Neural progenitor cell (in vitro differentiated cells): ENCODE results near the gene MAPK9. TPM values are rescaled to one million over a fixed set of nuclear protein-coding genes. Genes with fewer than 3 reads are reported as not detected.

Experiments used
- DNase-seq: peaks from one replicate; pipeline ENCODE4 v3.0.0-alpha.2; 2016; ENCODE audit warnings: low spot score
- H2AFZ ChIP-seq: fragments of 200-600 bp; sonication (generic); replicated peaks from 2 replicates; pipeline ENCODE4 v1.6.1; 2016; ENCODE audit warnings: antibody characterized with exemption
- H3F3A ChIP-seq: fragments of 200-600 bp; sonication (generic); 2 replicates; pipeline ENCODE4 v1.6.1; 2016; ENCODE audit warnings: antibody characterized with exemption, low read depth
- H3K27ac ChIP-seq: fragments of 200-600 bp; sonication (generic); 2 replicates; pipeline ENCODE4 v1.5.1; 2016; ENCODE audit warnings: mild to moderate bottlenecking
- H3K27me3 ChIP-seq: fragments of 200-600 bp; sonication (generic); 2 replicates; pipeline ENCODE4 v1.6.1; 2016; ENCODE audit warnings: mild to moderate bottlenecking, moderate library complexity
- H3K36me3 ChIP-seq: fragments of 200-600 bp; sonication (generic); 2 replicates; pipeline ENCODE4 v1.5.1; 2016
- H3K4me1 ChIP-seq: fragments of 200-600 bp; sonication (generic); 2 replicates; pipeline ENCODE4 v1.6.1; 2016; ENCODE audit warnings: mixed run types
- H3K4me2 ChIP-seq: fragments of 200-600 bp; sonication (generic); 2 replicates; pipeline ENCODE4 v1.6.1; 2016
- H3K4me3 ChIP-seq: fragments of 200-600 bp; sonication (generic); 2 replicates; pipeline ENCODE4 v1.5.1; 2016
- H3K79me2 ChIP-seq: fragments of 200-600 bp; sonication (generic); 2 replicates; pipeline ENCODE4 v1.6.1; 2016; ENCODE audit warnings: low read depth
- H3K9ac ChIP-seq: fragments of 200-600 bp; sonication (generic); 2 replicates; pipeline ENCODE4 v1.6.1; 2016
- H3K9me3 ChIP-seq: fragments of 200-600 bp; sonication (generic); 2 replicates; pipeline ENCODE4 v1.5.1; 2016; ENCODE audit warnings: low read depth
- H4K20me1 ChIP-seq: fragments of 200-600 bp; sonication (generic); 2 replicates; pipeline ENCODE4 v1.6.1; 2016; ENCODE audit warnings: low read depth
- H3K27ac Mint-ChIP-seq: 3 replicates; pipeline ENCODE4 v1.8.0; 2021; ENCODE audit warnings: mixed read lengths
- H3K27me3 Mint-ChIP-seq: 2 replicates; pipeline ENCODE4 v1.8.0; 2022; ENCODE audit warnings: low read depth, mild to moderate bottlenecking, inconsistent platforms, moderate library complexity, mixed read lengths; ENCODE audit not compliant: insufficient read depth
- H3K36me3 Mint-ChIP-seq: 3 replicates; pipeline ENCODE4 v1.8.0; 2021; ENCODE audit warnings: mixed read lengths
- H3K4me1 Mint-ChIP-seq: 3 replicates; pipeline ENCODE4 v1.8.0; 2021; ENCODE audit warnings: mixed read lengths
- H3K4me3 Mint-ChIP-seq: 3 replicates; pipeline ENCODE4 v1.8.0; 2021; ENCODE audit warnings: mild to moderate bottlenecking, moderate library complexity, mixed read lengths
- H3K9me3 Mint-ChIP-seq: 3 replicates; pipeline ENCODE4 v1.8.0; 2020; ENCODE audit warnings: mixed read lengths
- CTCF ChIP-seq: fragments of 200-600 bp; sonication (generic); IDR thresholded peaks from 2 replicates; pipeline ENCODE4 v1.5.1; 2017; ENCODE audit warnings: antibody characterized with exemption, mild to moderate bottlenecking
- EZH2 ChIP-seq: fragments of 200-600 bp; sonication (generic); IDR thresholded peaks from 2 replicates; pipeline ENCODE4 v1.6.1; 2017; ENCODE audit warnings: antibody characterized with exemption, mild to moderate bottlenecking, moderate library complexity
- EZH2phosphoT487 ChIP-seq: fragments of 200-600 bp; sonication (generic); IDR thresholded peaks from 2 replicates; pipeline ENCODE4 v1.6.1; 2017; ENCODE audit warnings: antibody characterized with exemption
- total RNA-seq: library from RNA; depleted of rRNA; stranded (reverse); fragments of >200 nt; gene quantifications from 2 replicates; pipeline ENCODE4 v1.2.3, GENCODE V29; 2015; ENCODE audit warnings: low replicate concordance

The MAPK9 gene
- total RNA-seq, 1 donor from 2014 or later: 40.6 TPM

GRCh38 chr5:180251141-180251540 is 40.7 kb downstream of the MAPK9 start:
- H3K4me3 ChIP-seq: no peak overlapping the region
- Mint-ChIP-seq H3K27ac (no peak overlapping the region), H3K36me3 (peaks cover 86% of the 10 kb centered on the region), H3K27me3 (peaks cover 5% of the 10 kb centered on the region), H3K4me3 (no peak overlapping the region), H3K9me3 (peaks cover 88% of the 10 kb centered on the region), H3K4me1 (no peaks in the 10 kb centered on the region)
- TF ChIP-seq EZH2 (no peak), EZH2phosphoT487 (no peak), CTCF (no peak)
- peaks cover 36% of the 10 kb centered on the region for H3K9me3 ChIP-seq
- H3F3A ChIP-seq: no peaks in the 10 kb centered on the region
- H4K20me1 ChIP-seq: no peaks in the 10 kb centered on the region
- H3K4me2 ChIP-seq: no peak overlapping the region
- peaks cover 3% of the 10 kb centered on the region for H3K36me3 ChIP-seq
- H2AFZ ChIP-seq: no peak overlapping the region
- no peaks in the 10 kb centered on the region for H3K79me2 ChIP-seq
- H3K27ac ChIP-seq: no peak overlapping the region
- no peaks in the 10 kb centered on the region for H3K4me1 ChIP-seq
- H3K27me3 ChIP-seq: no peaks in the 10 kb centered on the region
- no peak for DNase-seq
- H3K9ac ChIP-seq: no peak overlapping the region

GRCh38 chr5:180250329-180250728 is 41.6 kb downstream of the MAPK9 start:
- no peak for TF ChIP-seq EZH2phosphoT487
- TF ChIP-seq CTCF: no peak
- no peak for TF ChIP-seq EZH2
- H3K27me3 ChIP-seq: no peaks in the 10 kb centered on the region
- no peaks in the 10 kb centered on the region for H4K20me1 ChIP-seq
- H3K9me3 ChIP-seq: peaks cover 30% of the 10 kb centered on the region
- no peak overlapping the region for H2AFZ ChIP-seq
- no peaks in the 10 kb centered on the region for H3K4me1 Mint-ChIP-seq
- no peaks in the 10 kb centered on the region for H3K4me1 ChIP-seq
- H3K9me3 Mint-ChIP-seq: peaks cover 83% of the 10 kb centered on the region
- peaks cover 83% of the 10 kb centered on the region for H3K36me3 Mint-ChIP-seq
- H3K27me3 Mint-ChIP-seq: peaks cover 5% of the 10 kb centered on the region
- H3K4me3 Mint-ChIP-seq: no peak overlapping the region
- H3K4me2 ChIP-seq: no peak overlapping the region
- peaks cover 3% of the 10 kb centered on the region for H3K36me3 ChIP-seq
- no peak overlapping the region for H3K4me3 ChIP-seq
- no peak overlapping the region for H3K9ac ChIP-seq
- H3K79me2 ChIP-seq: no peaks in the 10 kb centered on the region
- H3K27ac Mint-ChIP-seq: no peak overlapping the region
- no peaks in the 10 kb centered on the region for H3F3A ChIP-seq
- no peak overlapping the region for H3K27ac ChIP-seq
- no peak for DNase-seq

GRCh38 chr5:180241600-180241999 is 50.3 kb downstream of the MAPK9 start:
- no peaks in the 10 kb centered on the region for H3F3A ChIP-seq
- Mint-ChIP-seq H3K27me3 (no peaks in the 10 kb centered on the region), H3K27ac (no peak overlapping the region)

More at GRCh38 chr5:180241600-180241999, 50.3 kb downstream of the MAPK9 start:
- H3K9me3 ChIP-seq: no peaks in the 10 kb centered on the region
- Mint-ChIP-seq H3K4me1 (no peaks in the 10 kb centered on the region), H3K9me3 (peaks cover 19% of the 10 kb centered on the region), H3K36me3 (peaks cover 72% of the 10 kb centered on the region), H3K4me3 (no peak overlapping the region)
- no peak overlapping the region for H3K4me3 ChIP-seq
- DNase-seq: no peak
- no peaks in the 10 kb centered on the region for H3K27me3 ChIP-seq
- H3K9ac ChIP-seq: no peak overlapping the region
- no peaks in the 10 kb centered on the region for H4K20me1 ChIP-seq
- H3K79me2 ChIP-seq: no peaks in the 10 kb centered on the region
- no peaks in the 10 kb centered on the region for H3K4me1 ChIP-seq
- no peak overlapping the region for H3K27ac ChIP-seq
- H2AFZ ChIP-seq: no peak overlapping the region
- H3K36me3 ChIP-seq: peaks cover 3% of the 10 kb centered on the region
- TF ChIP-seq CTCF: no peak
- H3K4me2 ChIP-seq: no peak overlapping the region
